Progenitor cell of endocrine pancreas (in vitro differentiated cells): Measurements from ENCODE around the gene DZIP1. TPM values are rescaled to one million over a fixed set of nuclear protein-coding genes. Genes with fewer than 3 reads are reported as not detected.

Experiments
- DNase-seq: peaks from one replicate; pipeline ENCODE4 v3.0.0; 2021; ENCODE audit warnings: low spot score; ENCODE audit not compliant: unreplicated experiment
- H3K27ac Mint-ChIP-seq: 2 replicates; pipeline ENCODE4 v1.8.0; 2021; ENCODE audit warnings: mild to moderate bottlenecking, moderate library complexity, mixed read lengths
- H3K27me3 Mint-ChIP-seq: 2 replicates; pipeline ENCODE4 v1.8.0; 2021; ENCODE audit warnings: mixed read lengths
- H3K36me3 Mint-ChIP-seq: 2 replicates; pipeline ENCODE4 v1.8.0; 2022; ENCODE audit warnings: mixed read lengths; ENCODE audit not compliant: insufficient read depth
- H3K4me1 Mint-ChIP-seq: 2 replicates; pipeline ENCODE4 v1.8.0; 2021; ENCODE audit warnings: low read depth, mixed read lengths
- H3K4me3 Mint-ChIP-seq: 2 replicates; pipeline ENCODE4 v1.8.0; 2021; ENCODE audit warnings: low read depth, mild to moderate bottlenecking, moderate library complexity, mixed read lengths
- H3K9me3 Mint-ChIP-seq: 2 replicates; pipeline ENCODE4 v1.8.0; 2021; ENCODE audit warnings: low read depth, mixed read lengths
- total RNA-seq: library from RNA; stranded (reverse); gene quantifications from 2 replicates; pipeline ENCODE4 v1.2.1, GENCODE V29; 2021
- TF ChIP-seq, protein P1 (sequence below): fragments of 200-600 bp; sonication (generic); IDR thresholded peaks from one replicate; pipeline ENCODE4 v1.5.0; 2021; ENCODE audit warnings: antibody characterized with exemption, mild to moderate bottlenecking; ENCODE audit not compliant: unreplicated experiment

The DZIP1 gene
- total RNA-seq, 1 donor from 2014 or later = 35.4 TPM

DNA sequence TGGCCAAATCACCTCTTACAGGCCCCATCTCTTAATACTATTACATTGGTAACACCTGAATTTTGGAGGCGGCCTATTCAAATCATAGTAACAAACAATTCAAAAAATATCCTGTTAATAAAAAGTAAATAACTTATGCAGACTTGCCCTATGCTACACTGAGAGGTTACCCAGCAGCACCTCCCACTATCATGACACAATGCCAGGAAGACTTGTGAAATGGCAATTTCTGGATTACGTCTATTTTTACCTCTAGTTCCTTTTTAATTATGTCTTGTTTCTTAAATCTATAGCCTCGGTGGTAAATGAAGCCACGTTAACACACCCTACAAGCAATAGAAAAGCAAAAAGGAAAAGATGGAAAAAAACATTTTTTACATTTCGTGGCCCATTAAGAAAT lies 6.2 kb upstream of the DZIP1 start:
- Mint-ChIP-seq H3K4me1 (no peaks in the 10 kb centered on the region), H3K9me3 (peaks cover 6% of the 10 kb centered on the region), H3K27me3 (peaks cover 8% of the 10 kb centered on the region), H3K27ac (no peak overlapping the region), H3K36me3 (no peaks in the 10 kb centered on the region), H3K4me3 (no peak overlapping the region)
- DNase-seq = no peak
- TF ChIP-seq, protein P1, sequence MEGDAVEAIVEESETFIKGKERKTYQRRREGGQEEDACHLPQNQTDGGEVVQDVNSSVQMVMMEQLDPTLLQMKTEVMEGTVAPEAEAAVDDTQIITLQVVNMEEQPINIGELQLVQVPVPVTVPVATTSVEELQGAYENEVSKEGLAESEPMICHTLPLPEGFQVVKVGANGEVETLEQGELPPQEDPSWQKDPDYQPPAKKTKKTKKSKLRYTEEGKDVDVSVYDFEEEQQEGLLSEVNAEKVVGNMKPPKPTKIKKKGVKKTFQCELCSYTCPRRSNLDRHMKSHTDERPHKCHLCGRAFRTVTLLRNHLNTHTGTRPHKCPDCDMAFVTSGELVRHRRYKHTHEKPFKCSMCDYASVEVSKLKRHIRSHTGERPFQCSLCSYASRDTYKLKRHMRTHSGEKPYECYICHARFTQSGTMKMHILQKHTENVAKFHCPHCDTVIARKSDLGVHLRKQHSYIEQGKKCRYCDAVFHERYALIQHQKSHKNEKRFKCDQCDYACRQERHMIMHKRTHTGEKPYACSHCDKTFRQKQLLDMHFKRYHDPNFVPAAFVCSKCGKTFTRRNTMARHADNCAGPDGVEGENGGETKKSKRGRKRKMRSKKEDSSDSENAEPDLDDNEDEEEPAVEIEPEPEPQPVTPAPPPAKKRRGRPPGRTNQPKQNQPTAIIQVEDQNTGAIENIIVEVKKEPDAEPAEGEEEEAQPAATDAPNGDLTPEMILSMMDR = no peak

DNA sequence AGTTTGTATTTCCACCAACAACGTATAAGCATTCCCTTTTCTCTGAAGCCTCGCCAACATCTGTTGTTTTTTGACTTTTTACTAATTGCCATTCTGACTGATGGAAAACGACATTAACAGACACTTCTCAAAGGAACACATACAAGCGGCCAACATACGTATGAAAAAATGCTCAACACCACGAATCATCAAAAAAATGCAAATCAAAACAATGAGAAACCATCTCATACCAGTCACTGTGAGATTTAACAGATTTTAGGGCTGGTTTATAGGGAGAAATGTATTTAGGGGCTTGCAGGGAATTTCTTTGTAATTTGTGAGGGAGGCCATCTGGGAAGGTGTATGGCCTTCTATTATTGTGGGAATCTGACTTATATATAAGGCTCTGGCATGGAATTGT lies 2.8 kb upstream of the DZIP1 start:
- H3K27me3 Mint-ChIP-seq = no peaks in the 10 kb centered on the region
- H3K4me3 Mint-ChIP-seq = no peak overlapping the region
- no peaks in the 10 kb centered on the region for H3K36me3 Mint-ChIP-seq
- peaks cover 6% of the 10 kb centered on the region for H3K9me3 Mint-ChIP-seq
- no peak for DNase-seq
- H3K27ac Mint-ChIP-seq = no peak overlapping the region
- H3K4me1 Mint-ChIP-seq = peaks cover 6% of the 10 kb centered on the region
- TF ChIP-seq, protein P1 = no peak

DNA sequence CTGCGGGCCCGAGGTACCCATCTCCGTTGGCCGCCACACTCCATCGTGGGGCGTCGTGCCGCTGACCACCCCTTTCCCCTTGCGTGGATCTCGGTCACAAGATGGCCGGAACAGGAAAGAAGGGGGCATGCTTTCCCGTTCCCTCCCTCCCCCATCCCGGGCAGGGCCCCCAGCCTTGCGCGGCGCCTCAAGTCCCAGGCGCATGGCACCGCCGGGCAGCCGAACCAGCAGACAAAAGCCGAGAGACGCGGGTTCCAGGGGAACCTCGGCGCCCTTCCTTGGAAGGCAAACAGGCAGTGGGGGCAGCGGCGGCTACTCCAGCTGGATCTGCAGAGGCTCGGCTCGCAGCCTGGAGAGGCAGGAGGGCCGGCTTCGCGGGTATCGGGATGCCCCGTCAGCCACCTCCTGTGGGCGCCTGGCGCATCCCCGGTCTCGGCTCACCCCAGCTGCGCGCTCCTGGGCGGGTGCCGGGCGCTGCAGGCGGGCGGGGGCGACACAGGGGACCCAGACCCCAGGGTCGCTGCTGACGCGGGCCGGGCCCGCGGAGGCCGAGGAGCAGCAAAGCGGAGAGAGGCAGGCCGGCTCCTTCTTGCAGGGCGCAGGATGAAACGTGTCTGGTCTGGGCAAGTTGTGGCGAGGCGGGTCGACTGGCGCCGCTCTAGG lies 439 bp downstream of the DZIP1 start:
- Mint-ChIP-seq H3K27me3 (no peaks in the 10 kb centered on the region), H3K4me3 (peak overlapping the region; percentile 90), H3K4me1 (peaks cover 18% of the 10 kb centered on the region), H3K27ac (peak overlapping the region; percentile 93), H3K9me3 (no peaks in the 10 kb centered on the region), H3K36me3 (peaks cover 5% of the 10 kb centered on the region)
- TF ChIP-seq, protein P1 = no peak
- DNase-seq = peak; percentile 37

DNA sequence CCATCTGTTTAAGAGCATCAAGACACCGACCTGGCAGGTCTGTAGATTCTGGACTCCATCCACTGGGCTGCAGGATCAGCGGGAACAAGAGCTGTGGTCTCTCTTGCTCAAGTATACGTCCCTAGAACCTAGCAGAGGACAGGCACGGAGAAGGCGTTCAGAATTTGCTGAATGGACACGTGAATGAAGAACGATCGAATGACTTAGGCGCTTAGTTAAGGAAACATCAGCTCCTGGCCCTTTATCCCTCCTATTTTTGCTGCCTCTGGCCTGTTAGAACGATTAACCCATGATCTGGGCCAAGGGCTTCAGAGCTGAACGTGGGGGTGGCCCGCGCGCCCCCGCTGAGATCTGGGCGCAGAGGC lies 953 bp downstream of the DZIP1 start:
- Mint-ChIP-seq H3K4me3 (peak overlapping the region; percentile 90), H3K9me3 (no peaks in the 10 kb centered on the region), H3K4me1 (peaks cover 18% of the 10 kb centered on the region), H3K27me3 (no peaks in the 10 kb centered on the region), H3K36me3 (peaks cover 9% of the 10 kb centered on the region), H3K27ac (peak overlapping the region; percentile 93)
- TF ChIP-seq, protein P1 = no peak
- no peak for DNase-seq

DNA sequence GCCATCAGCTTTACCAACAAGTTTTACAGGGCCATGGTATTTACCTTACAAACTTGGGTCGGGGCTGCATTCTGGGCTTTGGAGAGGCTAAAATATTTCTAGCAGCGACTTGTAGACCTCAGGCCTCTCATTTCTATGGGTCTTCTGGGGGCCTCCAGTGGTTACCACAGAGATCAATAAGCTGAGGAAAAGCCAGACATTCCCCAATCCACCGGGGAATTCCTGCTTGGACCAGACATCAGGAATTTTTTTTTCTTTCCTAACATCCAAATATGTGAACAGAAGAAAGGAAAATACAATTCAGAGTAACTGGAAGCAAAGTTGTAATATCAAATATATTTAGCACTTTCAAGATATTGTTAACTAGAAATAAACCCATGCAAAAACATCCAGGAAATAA lies 1.5 kb downstream of the DZIP1 start:
- Mint-ChIP-seq H3K9me3 (no peaks in the 10 kb centered on the region), H3K4me1 (peaks cover 18% of the 10 kb centered on the region), H3K36me3 (peaks cover 10% of the 10 kb centered on the region), H3K4me3 (peak overlapping the region; percentile 90), H3K27me3 (no peaks in the 10 kb centered on the region), H3K27ac (no peak overlapping the region)
- no peak for DNase-seq
- TF ChIP-seq, protein P1 = no peak
